ENCODE data around the gene ADAR.
A peak's percentile ranks its signal among the peaks of the same experiment; 100 is the strongest.

ADAR gene

GRCh38 chr1:154581766-154582165, 26.2 kb downstream of the ADAR start:
- no peak for DNase-seq

- no peak for DNase-seq
Measured at GRCh38 chr1:154579374-154579773, 28.6 kb downstream of the ADAR start.

- DNase-seq, result no peak
Measured at GRCh38 chr1:154578058-154578418, 29.9 kb downstream of the ADAR start.

GRCh38 chr1:154577346-154578057, 30.5 kb downstream of the ADAR start:
- no peak for DNase-seq

GRCh38 chr1:154575951-154576566, 31.9 kb downstream of the ADAR start:
- no peak for DNase-seq

GRCh38 chr1:154575147-154575927, 32.6 kb downstream of the ADAR start:
- DNase-seq, result no peak

GRCh38 chr1:154574716-154575115, 33.3 kb downstream of the ADAR start:
- no peak for DNase-seq

GRCh38 chr1:154573168-154573510, 34.8 kb downstream of the ADAR start:
- DNase-seq, result no peak

- DNase-seq, result no peak
Measured at GRCh38 chr1:154572468-154573167, 35.4 kb downstream of the ADAR start.

GRCh38 chr1:154571964-154572288, 36.1 kb downstream of the ADAR start:
- DNase-seq, result no peak

GRCh38 chr1:154571244-154571963, 36.6 kb downstream of the ADAR start:
- DNase-seq, result no peak

GRCh38 chr1:154568157-154568815, 39.7 kb downstream of the ADAR start:
- no peak for DNase-seq

- peak; percentile 92 for DNase-seq
Measured at GRCh38 chr1:154567386-154568156, 40.4 kb downstream of the ADAR start, which contains the start of gene CHRNB2. Gene CHRNB2 (plus strand): TSS chr1:154567778. CDS start chr1:154568045, 267 bp downstream.

- DNase-seq, result no peak
Measured at GRCh38 chr1:154565876-154566275, 42.1 kb downstream of the ADAR start.

- DNase-seq, result peak; percentile 85
Measured at GRCh38 chr1:154559466-154560044, 48.4 kb downstream of the ADAR start.

- peak; percentile 98 for DNase-seq
Measured at GRCh38 chr1:154558720-154559465, 49.1 kb downstream of the ADAR start.

GRCh38 chr1:154557939-154558719, 49.9 kb downstream of the ADAR start, which contains the start of gene UBE2Q1:
Gene UBE2Q1 (minus strand): TSS chr1:154558662. CDS start chr1:154558553, 109 bp downstream.
- peak; percentile 69 for DNase-seq

- DNase-seq, result peak; percentile 53
Measured at GRCh38 chr1:154557248-154557938, 50.6 kb downstream of the ADAR start.

- DNase-seq, result no peak
Measured at GRCh38 chr1:154556422-154556821, 51.6 kb downstream of the ADAR start.
